CD4-positive, alpha-beta T cell treated with Interleukin-21 for 1 hour (primary cell): ENCODE measurements around the gene PLAC1.

Experiments used
- DNase-seq: peaks from one replicate; pipeline ENCODE4 v3.0.0-alpha.2; 2020

The PLAC1 gene

DNA sequence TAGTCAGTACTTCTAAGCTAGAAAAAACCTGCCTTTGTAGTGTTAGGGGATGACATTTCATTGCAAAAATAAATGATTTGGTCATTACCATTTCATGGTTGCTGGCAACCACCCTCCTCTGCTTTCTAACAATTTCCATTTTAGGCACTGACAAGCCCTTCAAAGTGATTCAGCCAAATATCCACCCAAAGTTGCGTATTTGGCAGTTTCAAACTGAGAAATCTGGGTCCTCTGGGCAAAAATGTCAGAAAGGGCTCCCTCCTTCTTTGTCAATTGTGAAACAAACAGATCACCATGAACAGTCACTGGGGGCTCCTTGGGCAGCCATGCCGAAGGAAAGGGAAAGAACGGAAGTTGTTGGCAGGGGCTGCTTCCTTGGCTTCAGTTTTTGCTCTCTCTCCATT is 33.0 kb downstream of the PLAC1 start:
- DNase-seq: no peak

DNA sequence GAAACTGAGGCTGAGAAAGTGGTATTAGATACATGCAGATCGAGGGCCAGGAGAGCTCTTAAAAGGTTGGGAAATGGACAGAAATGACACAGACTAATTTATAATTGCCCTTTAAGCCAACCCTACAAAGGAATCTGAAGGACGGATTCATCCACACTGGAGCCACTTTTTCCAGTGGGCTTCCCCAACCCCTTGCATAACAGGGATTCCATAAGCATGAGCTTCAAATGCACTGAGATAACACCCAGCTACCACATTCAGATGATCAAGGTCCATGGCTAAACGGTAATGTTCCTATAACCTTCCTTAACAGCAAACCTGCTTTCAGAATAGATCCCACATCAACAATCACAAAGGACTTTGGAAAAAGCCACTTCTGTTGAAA is 34.2 kb downstream of the PLAC1 start:
- no peak for DNase-seq

DNA sequence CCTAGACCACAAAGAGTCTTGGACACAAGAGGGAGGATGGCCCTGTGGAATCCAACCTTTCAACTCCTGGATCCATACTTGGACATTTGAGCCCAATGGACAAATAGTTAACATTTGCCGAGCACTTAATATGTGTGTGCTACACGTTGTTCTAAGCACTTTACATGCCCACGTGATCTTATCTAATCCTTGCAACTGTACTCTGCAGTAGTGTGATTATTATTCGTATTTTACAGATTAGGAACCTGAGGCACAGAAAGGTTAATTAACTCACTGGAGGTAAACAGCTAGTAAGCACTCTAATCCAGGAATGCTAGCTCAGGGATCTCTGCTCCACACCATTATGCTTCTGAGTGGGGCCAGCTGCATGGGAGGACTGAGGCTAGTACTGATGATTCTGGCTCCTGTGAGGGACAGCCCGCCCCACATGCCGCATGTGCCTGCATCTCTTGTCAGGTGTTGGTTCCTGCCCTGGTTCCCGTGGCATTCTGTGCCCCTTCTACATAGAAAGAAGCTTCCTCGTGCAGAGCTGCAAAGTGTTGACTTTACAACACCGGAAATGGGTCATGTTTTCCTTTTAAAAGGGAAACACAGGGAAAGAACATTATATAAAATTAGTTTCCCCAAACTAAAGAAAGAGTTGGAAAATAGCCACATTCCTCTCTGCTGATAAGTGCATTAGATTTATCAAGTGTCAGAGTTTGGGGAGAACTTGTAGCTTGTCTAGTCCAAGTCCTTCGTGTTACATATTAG is 34.8 kb downstream of the PLAC1 start:
- DNase-seq: no peak

DNA sequence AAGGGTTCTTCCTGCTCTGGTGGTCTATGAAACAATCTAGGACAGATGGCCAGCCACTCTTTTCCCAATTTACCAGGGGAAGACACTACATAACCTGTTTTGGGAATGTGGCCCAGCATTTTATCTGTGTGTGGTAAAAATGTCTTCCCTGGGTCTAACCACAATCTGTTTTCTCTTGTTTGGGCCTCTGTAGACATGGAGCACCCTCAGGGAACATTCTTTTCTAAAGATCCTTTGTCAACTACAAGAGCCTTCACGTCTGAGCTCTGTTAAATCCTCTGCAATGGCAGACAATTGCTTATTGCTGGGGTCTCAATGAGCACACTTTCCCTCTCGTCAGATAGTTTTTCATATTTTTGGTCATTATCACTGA is 35.5 kb downstream of the PLAC1 start:
- DNase-seq: no peak

DNA sequence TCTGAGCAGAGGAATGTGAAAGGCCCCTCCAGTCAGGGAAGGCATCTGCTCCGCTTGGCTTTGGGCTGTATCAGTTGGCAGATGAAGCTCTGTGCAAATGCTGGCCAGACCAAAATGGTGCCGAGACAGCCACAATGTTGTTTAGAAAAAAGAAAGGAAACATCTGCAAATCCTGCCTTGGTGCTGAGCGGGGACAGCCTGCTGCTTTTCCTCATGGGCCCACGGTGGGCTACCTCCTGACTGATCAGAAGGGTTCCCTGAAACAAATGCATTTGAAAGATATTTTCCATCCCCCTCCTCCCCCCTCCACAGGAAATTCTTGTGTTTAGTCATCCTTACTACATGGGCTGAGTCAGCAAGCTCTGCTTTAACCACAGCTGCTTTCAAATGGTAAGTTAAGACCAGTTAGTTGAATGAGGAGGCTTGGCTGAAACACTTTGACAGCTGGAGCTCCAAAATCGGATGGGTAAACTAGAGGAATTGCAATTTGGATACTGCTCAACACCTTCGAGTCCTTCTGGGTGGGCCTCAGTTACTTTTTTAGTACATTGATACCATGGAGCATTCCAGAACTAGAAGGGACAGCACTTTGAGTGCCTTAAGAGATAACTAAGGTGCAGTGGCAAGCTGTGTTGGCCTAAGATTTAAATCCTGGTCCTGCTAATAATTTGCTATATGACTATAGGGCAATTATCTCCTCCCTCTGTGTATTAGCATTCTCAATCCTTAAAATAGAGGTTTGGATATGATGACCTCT is 36.0 kb downstream of the PLAC1 start:
- no peak for DNase-seq

DNA sequence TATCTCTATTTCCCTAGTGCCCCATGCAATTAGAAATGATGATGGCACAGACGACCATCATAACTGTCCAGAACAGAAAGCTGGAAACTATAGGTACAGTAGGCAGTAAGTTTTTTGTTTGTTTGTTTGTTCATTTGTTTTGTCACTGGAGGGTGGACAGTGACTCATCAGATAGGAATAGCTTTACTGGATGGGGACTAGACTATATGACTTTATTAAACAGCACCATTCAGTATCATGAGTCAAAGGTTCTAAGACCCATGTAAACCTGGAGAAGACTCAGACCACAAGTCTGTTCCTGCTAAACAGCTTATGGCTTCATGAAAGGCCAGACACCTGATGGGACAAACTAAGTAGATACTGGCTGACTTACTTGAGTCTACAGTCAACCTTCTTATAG is 38.4 kb downstream of the PLAC1 start:
- no peak for DNase-seq

DNA sequence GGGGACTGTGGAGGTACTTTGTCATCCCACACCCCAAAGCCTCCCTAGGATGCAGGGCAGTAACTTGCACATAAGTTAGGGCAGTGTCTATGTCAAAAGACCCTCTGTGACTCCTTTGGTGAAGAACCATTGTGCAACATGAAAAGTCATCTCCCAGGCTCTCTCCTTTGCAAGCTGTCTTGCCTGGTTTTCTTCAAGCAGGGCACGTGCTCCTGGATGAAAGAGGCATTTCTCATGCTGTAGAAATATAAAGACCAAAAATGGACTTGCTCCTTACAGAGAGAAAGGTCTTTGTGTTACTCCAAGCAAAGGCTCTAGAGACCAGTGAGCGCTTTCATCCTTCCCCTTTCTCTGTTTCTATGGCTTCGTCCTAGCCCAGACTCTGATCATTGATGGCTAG is 44.9 kb downstream of the PLAC1 start:
- no peak for DNase-seq

DNA sequence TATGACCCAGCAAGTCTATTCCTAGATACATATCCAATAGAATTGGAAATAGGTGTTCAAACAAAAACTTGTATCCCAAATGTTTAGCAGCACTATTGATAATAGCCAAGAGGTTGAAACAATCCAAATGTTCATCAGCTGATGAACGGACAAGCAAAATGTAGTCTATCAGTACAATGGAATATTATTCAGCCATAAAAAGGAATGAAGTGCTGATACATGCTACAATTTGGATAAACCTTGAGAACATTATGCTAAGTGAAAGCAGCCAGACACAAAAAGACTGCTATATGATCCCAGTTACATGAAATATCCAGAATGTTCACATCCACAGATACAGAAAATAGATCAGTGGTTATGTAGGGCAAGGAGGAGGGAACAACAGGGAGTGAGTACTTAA is 50.1 kb downstream of the PLAC1 start:
- no peak for DNase-seq

DNA sequence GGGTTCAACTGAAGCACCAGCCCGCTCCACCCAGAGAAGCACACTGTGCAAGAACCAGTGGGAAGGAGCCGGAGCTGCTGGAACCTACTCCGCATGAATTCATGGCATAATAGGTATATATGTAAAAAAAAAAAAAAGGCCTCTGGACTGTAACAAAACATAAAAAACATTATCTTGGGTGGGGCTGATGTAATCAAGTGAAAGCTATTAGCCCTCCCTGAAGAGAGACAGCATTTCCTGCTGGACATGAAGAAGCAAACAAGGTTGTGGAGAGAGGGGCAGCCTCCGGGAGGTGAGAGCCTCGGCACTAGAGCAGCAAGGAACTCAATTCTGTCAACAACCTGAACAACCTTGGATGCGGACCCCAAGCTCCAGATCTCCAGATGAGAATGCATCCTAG is 50.7 kb downstream of the PLAC1 start:
- DNase-seq: no peak

DNA sequence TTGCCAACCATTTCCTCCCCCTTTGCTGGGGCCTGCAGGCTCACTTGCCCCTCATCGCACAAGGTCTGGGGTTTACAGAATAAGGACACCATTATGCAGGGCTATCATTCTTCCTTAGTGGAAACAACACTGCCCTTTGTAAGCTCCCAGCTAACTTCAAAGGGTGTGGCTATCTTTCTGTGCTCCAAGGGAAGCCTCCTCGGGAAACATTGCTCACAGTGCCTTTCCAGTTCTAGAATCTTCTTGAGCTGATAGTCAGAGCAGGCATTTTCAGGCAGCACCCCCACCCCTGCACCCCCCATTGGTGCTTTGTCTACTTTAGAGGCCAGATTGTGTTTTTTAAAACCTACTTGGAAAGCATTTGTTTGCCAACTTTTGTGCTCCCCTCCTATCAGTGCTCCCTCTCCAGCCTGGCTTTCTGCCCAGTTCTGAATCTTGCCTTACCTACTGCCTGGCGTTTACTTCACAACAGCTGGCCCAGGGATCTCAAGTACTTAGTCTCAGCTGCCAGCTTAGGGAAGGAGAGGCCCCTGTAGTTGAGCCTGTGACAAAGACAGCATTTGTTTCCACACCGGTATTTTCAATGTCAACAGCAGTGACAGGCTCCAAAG is 53.5 kb downstream of the PLAC1 start:
- no peak for DNase-seq

DNA sequence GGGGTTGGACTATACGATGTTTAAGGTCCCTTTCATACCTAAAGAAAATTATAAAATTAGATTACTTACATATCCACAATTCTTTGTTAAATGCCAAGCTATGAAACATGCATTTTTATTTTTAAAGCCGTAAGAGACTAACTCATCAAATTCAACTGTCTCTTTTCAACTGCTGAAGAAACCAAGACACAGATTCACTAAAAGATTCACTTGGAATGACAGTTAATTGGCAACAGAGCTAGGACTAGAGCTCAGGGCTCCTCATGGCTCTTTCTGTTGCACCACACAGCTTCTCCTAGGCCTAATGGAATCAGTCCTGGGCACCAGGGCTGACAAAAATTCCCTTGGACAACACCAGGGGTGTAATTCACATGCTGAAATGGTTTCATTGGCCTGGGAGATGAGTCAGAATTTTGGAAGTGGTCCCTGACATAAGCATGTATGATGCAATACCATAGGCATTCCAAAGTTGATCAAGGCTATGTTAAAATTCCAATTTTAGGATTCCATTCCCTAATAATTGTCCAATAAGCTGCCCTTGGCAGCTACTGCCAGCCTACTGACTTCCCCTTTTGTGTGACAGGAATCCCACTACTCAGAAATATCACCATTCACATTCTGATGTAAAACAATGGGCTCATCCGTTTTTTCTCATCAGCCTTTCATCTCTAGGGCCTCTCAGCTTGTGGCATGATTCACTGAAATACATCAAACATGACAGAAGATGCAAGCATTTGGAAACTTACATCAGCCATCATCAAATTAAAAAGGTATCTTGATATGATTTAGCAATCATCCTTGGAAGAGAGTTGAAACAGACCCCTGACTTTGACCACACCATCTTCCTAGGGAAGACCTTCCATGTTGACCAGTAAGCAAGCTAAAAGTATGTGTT is 54.2 kb downstream of the PLAC1 start:
- DNase-seq: no peak

DNA sequence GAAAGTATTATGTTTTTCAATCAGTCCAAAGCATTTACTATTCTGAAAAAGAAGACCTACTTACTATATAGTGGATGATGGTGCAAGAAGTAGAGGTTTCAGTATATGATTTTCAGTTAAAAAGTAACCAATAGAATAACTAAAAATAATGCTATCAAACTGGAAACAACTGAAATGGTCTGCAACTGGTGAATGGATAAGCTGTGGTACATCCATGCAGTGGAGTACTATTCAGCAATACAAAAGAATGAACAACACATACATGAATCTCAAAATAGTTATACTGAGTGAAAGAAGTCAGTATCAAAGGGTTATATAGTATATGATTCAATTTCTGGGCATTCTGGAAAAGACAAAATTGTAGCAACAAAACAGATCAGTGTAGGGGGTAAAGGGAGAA is 55.9 kb downstream of the PLAC1 start:
- no peak for DNase-seq

DNA sequence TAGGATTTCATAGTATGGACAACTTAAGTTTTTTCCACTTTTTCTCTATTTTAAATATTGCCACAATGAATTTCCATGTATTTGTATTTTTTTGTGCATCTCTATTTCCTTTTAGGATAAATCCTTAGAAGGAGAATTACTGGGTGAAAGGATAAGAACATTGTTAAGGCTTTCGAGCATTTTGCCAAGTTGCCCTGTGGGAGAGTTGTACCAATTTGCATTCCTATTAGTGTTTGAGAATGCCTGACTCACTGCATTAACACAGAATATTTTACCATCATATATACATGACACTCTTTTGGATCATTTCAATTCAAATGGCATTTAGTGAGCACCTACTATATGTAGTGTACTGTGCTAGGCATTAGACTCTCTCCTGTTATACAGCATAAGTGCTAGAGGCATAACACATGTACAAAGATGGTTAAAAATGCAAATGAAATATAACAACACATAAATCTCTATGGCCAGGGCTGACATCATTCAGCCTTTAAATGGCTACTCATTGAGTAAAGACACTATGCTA is 57.0 kb downstream of the PLAC1 start:
- DNase-seq: no peak

DNA sequence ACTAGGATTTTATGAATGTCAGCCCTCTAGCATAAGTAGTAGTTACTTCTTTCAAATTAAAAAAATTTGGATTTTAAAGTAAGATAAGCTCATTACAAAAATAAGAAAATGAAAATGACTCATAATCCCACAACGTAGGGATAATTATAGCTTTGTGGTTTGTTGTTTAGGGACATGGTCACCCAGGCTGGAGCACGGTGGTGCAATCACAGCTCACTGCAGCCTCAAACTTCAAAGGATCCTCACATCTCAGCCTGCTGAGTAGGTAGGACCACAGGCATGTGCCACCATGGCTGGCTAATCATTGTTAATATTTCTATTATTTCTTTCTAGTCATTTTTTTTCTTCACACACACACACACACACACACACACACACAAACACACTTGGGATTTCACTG is 57.6 kb downstream of the PLAC1 start:
- no peak for DNase-seq

DNA sequence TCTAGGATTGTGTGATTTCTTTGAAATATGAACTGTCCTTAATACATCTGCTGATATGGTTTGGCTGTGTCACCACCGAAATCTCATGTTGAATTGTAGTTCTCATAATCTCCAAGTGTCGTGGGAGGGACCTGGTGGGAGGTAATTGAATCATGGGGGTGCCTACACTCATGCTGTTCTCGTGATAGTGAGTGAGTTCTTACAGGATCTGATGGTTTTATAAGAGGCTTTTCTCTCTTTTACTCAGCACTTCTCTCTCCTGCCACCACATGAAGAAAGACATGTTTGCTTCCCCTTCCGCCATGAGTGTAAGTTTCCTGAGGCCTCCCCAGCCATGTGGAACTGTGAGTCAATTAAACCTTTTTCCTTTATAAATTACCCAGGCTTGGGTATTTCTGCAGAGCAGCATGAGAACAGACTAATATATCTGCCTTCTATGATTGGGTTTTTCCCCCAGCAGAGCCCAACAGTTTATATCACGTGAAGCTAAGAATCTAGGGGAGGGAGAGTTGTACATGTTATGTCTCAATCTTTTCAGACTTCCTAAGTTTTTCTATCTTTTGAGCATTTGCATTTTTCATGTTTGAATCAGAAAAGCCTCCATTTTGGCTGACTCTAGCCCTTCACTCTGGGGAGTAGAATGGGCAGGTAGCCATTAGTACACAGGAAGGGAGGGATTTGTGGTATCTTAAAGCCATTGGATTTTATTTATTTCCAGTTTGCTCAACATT is 58.9 kb downstream of the PLAC1 start:
- DNase-seq: no peak

DNA sequence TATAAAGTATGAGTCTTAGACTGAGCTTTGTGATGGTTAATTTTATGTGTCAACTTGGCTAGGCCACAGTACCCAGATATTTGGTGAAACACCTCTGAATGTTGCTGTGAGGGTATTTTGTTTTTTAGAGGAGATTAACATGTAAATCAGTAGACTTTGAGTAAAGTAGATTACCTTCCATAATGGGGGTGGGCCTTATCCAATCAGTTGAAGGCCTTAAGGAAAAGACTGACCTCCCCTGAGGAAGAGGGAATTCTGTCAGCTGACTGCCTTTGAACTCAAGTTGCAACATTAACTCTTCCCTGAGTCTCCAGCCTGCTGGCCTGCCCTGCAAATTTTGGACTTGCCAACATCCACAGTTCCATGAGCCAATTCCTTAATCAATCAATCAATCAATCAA is 66.0 kb downstream of the PLAC1 start:
- DNase-seq: no peak

DNA sequence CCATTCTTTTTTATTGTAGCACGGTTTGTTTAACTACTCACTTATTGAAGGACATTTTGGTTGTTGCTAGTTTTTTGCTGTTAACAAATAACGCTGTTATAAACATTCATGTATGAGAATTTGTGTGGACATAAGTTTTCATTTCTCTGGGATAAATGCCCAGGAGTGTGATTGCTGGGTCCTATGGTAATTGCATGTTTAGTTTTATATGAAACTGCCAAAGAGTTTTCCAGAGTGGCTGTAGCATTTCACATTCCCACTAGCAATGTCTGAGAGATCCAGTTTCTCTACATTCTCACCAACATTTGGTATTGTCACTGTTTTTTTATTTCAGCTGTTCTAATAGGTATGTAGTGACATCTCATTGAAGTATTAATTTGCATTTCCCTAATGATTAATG is 66.8 kb downstream of the PLAC1 start:
- DNase-seq: no peak

DNA sequence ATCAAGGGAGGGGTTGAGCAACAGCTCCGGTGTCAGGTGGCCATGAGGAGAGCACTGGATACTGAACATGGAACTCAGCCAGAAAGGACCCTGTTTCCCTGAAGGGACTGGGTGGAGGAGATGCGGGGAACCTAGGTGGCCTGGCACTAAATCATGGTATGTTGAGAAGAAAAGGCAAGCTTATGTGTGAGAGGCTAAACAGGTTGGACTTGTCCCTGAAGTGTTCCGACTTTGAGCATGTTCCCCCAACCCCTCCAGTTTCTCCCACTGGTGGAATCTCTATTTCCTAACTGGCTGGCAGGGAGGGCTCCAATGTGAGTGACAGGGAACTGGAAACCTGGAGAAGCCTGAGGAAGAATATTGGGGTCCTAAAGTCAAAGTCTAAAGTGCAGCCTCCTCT is 69.5 kb downstream of the PLAC1 start:
- DNase-seq: no peak

DNA sequence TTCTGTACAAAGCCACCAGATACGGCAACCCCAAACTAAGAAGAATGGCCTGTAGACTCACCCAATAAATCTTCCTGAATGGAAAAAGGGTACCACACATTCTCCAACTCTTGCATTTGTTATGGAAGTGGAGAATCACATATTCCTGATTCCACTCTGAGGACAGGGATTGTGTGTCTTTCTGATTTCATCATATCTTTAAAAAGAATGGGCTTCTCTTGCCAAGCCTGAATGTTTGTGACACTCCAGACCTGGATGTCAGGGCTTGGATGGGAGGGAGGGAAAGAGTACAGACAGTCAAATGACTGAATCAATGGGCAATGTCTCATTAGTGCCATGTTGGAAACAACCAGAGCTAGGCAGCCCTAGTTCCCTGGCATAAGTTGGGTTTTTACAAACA is 77.4 kb downstream of the PLAC1 start:
- DNase-seq: no peak

DNA sequence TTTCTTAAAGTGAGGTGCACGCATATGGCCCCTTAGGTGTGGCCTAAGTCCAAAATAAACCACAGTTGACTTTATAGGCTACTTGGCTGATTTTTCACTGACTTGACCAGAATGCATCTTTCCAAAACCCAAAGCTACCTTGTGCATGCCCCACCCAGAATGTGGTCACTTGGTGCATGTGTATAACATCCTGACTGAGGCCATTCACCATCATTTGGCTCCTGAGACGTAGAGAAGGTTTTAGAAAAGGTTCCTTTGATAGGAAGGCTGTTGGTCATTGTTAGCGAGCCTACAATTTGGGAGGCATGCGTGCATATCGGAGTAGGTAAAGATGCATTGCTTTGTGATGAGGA is 84.6 kb downstream of the PLAC1 start:
- no peak for DNase-seq

DNA sequence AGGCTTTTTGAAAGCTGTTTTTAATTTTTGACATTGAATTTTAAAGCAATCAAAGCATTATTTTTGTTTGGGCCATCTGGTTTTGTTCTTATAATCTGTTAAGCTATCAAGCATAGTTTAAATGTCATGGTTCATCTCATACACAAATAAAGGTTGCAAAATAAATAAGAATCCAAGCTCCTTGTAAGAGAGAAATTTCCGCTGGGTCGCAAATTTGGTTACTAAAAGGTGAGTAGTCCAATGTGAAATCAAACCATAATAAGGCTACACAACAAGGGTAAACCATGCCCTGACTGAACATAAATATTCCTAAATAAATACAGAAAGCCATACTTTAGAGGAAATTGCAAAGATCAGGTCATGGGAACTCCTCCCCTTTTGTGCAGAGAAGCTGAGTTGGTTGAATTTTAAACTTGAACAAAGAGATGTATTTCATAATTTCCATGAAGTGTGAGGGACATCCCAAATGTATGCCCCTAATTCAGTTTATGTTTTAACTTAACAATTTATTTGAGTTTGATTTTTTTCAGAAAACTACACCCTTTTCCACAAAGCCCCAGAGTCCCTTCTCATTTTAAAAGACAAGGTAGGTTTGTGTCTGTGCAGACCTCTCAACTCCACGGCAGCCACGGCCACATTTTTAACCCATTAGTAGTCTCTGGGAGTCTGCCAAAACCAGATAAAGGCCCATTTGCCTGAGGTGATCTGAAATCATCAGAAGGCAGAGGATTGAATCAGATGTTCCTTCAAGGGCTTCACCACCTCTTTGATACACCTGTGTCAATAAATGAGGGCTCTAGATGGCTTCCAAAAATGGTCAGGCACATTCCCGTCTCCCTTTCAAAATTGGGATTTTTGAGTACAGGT is 85.2 kb downstream of the PLAC1 start:
- no peak for DNase-seq
